Ectodermal cell (in vitro differentiated cells): ENCODE results near the gene PGLYRP3.
A peak's percentile ranks its signal among the peaks of the same experiment; 100 is the strongest.

Experiments used
- H3K27ac ChIP-seq: 2 replicates; pipeline ENCODE4 v1.7.0; 2013; ENCODE audit warnings: mild to moderate bottlenecking, low read depth, low read length; ENCODE audit not compliant: insufficient read depth, poor library complexity, severe bottlenecking
- H3K27me3 ChIP-seq: 2 replicates; pipeline ENCODE4 v1.7.0; 2013; ENCODE audit warnings: mild to moderate bottlenecking, low read length; ENCODE audit not compliant: insufficient read depth, control insufficient read depth, poor library complexity, severe bottlenecking
- H3K36me3 ChIP-seq: one replicate; pipeline ENCODE4 v1.7.0; 2013; ENCODE audit warnings: low read length; ENCODE audit not compliant: control insufficient read depth, insufficient read depth
- H3K4me1 ChIP-seq: one replicate; pipeline ENCODE4 v1.7.0; 2013; ENCODE audit warnings: low read length; ENCODE audit not compliant: control insufficient read depth, insufficient read depth
- H3K4me3 ChIP-seq: 2 replicates; pipeline ENCODE4 v1.7.0; 2013; ENCODE audit warnings: low read depth, low read length, control low read depth; ENCODE audit not compliant: insufficient read depth
- H3K9me3 ChIP-seq: 2 replicates; pipeline ENCODE4 v1.7.0; 2013; ENCODE audit warnings: mild to moderate bottlenecking, low read length, moderate library complexity; ENCODE audit not compliant: control insufficient read depth
- WGBS, 2 experiments: methylation state at CpG; one replicate each; pipeline ENCODE4 v1.1.7; 2013; ENCODE audit warnings: missing lambda C conversion rate in 2 of 2; 5-methylcytosine and 5-hydroxymethylcytosine counted together

Gene PGLYRP3

DNA sequence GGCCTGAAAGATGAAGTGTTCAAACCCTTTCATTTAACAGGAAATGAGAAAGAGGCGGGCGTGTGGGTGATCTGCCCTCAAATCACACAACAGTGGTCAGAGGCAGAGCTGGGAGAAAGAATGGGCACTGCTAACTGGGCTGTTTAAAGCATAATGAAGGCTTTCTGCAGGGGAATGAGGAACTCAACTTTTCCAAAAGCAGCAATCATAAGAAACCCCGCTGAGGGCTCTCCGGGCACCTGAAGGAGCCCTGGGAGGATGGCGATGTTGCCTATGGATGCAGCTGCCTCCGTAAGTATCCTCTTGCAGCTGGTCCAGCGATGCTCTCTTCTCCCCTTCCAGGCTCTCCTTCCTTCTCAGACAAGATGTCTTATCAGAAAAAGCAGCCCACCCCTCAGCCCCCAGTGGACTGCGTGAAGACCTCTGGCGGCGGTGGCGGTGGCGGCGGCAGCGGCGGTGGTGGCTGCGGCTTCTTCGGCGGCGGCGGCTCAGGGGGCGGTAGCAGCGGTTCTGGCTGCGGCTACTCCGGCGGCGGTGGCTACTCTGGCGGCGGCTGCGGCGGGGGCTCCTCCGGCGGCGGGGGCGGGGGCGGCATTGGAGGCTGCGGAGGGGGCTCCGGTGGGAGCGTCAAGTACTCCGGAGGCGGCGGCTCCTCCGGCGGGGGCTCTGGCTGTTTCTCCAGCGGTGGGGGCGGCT, 52.0 kb downstream of the PGLYRP3 start:
- peak overlapping the region; percentile 53 for H3K4me3 ChIP-seq
- peaks cover 74% of the 10 kb centered on the region for H3K27me3 ChIP-seq
- WGBS, 2 experiments, result 8% methylated on average over 45 of the region's 45 CpGs

DNA sequence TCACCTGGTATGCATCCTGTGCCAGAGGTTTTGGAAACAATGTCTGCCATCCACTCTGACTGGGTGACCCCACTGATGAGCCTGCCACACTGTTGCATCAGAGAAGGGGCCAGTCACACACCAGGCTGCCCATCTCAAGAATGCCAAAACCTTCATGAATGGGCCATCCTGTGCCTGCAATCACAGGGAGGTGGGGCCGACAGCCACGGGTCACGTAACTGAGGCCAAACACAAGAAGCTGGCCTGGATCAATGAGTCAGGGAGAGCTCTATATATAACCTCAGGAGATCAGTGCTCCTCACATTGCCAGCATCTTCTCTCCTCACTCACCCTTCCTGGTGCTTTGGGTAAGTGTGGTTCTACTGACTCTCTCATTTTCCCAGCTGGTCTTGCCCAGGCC, 53.4 kb downstream of the PGLYRP3 start, which contains the start of gene LORICRIN:
Gene LORICRIN, plus strand, starts transcription at position 301 of the 400 bp plus-strand sequence. CDS start 1,263 bp downstream, outside the sequence.
- H3K27me3 ChIP-seq, result peaks cover 67% of the 10 kb centered on the region
- no peak within 1 kb of the TSS for H3K27ac ChIP-seq
- no peaks in the 10 kb centered on the region for H3K9me3 ChIP-seq
- H3K4me1 ChIP-seq, result peaks cover 3% of the 10 kb centered on the region
- 86 to 87% methylated on average over 3 of the region's 3 CpGs for WGBS, 2 experiments
- no peaks in the 10 kb centered on the region for H3K36me3 ChIP-seq
- no peak within 1 kb of the TSS for H3K4me3 ChIP-seq

More for the DNA sequence above, 52.0 kb downstream of the PGLYRP3 start:
- Histone ChIP-seq H3K27ac (no peak overlapping the region), H3K36me3 (no peaks in the 10 kb centered on the region), H3K9me3 (no peaks in the 10 kb centered on the region), H3K4me1 (peaks cover 3% of the 10 kb centered on the region)

DNA sequence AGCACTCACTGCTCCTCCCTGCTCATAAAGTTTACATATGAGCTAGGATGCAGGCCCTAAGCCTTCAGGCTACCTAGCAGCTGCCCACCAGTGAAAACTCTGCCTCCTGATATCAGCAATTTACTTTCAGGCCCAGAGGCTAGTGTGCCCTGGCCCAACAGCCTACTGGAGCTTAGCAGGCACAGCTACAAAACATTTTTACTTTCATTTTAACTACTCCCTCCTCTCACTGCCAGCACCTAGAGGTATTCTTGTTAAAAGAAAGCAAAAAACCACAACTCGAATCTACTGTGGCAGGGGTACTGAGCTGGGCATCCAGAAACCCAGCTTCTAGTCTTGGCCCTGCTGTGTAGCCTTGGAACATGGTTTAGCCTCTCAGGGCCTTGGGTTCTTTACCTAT, 59.1 kb downstream of the PGLYRP3 start:
- Histone ChIP-seq H3K27ac (no peak overlapping the region), H3K4me3 (no peak overlapping the region), H3K9me3 (no peaks in the 10 kb centered on the region), H3K27me3 (peaks cover 10% of the 10 kb centered on the region), H3K4me1 (no peaks in the 10 kb centered on the region), H3K36me3 (no peaks in the 10 kb centered on the region)
- WGBS, 2 experiments, result 81% methylated on average over 1 of the region's 1 CpG

DNA sequence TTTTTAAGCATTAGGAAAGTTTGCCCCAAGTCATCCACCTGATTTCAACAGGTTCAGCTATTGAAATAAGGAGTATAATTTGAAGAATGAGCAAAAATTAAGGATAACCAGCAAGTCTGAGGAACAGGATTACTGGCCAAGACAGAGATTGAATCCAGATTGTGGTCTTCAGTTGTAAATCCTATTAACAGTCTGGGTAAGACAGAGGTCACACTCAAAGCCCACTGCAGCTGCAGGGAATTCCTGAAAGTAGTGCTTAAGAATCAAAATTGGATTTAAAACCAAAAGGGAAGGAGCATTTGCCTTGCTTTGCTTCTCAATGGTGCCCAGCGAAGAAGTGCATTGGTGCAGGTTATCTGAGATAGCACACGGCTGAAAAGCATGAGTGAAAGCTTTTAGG, 59.7 kb downstream of the PGLYRP3 start:
- Histone ChIP-seq H3K27ac (no peak overlapping the region), H3K4me3 (no peak overlapping the region)
- 96 to 97% methylated on average over 2 of the region's 2 CpGs for WGBS, 2 experiments

DNA sequence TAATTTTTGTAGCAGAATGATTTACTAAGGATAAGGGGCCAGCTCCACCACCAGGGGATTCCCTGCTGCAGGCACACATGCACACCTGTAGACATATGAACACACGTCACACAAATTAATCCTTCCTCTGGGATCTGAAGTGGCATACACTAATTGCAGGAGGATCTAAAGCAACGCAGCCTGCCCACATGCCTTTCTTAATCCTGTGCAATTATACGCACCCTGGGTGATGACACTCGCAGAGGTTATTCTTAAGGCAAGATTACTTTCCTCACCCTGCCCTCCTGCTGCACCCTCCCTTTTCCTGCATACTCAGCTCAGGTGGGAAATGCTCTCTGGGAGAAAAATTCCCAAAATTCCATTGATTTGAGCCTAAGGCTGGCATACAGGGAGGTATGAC, 60.8 kb downstream of the PGLYRP3 start:
- Histone ChIP-seq H3K36me3 (no peaks in the 10 kb centered on the region), H3K4me3 (no peak overlapping the region), H3K27ac (no peak overlapping the region), H3K9me3 (no peaks in the 10 kb centered on the region), H3K27me3 (no peaks in the 10 kb centered on the region), H3K4me1 (no peaks in the 10 kb centered on the region)
- 85 to 87% methylated on average over 4 of the region's 4 CpGs for WGBS, 2 experiments

More for the DNA sequence above, 59.7 kb downstream of the PGLYRP3 start:
- H3K4me1 ChIP-seq, result no peaks in the 10 kb centered on the region
- H3K27me3 ChIP-seq, result peaks cover 4% of the 10 kb centered on the region
- H3K36me3 ChIP-seq, result no peaks in the 10 kb centered on the region
- H3K9me3 ChIP-seq, result no peaks in the 10 kb centered on the region

DNA sequence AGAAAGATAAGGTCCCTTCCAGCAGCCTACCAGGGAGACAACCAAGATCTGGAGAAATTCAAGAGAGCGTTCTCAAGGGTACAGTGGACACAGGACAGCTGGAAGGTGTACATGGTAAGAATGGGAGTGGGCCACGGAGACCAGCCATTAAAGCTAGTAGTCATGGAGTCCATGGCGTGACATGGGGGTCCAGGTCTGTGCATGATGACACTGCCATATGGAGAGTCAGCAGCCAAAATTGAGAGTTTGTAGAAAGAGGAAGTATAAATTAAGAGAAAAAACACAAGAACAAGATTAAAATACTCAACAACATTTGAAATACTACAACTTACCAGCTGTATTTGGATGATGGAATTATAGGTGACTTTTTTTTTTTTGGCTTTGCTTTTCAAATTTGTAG, 61.2 kb downstream of the PGLYRP3 start:
- WGBS, 2 experiments, result 86 to 95% methylated on average over 3 of the region's 3 CpGs
- H3K27me3 ChIP-seq, result no peaks in the 10 kb centered on the region
- no peak overlapping the region for H3K4me3 ChIP-seq
- no peaks in the 10 kb centered on the region for H3K4me1 ChIP-seq
- no peak overlapping the region for H3K27ac ChIP-seq
- H3K9me3 ChIP-seq, result no peaks in the 10 kb centered on the region
- no peaks in the 10 kb centered on the region for H3K36me3 ChIP-seq

DNA sequence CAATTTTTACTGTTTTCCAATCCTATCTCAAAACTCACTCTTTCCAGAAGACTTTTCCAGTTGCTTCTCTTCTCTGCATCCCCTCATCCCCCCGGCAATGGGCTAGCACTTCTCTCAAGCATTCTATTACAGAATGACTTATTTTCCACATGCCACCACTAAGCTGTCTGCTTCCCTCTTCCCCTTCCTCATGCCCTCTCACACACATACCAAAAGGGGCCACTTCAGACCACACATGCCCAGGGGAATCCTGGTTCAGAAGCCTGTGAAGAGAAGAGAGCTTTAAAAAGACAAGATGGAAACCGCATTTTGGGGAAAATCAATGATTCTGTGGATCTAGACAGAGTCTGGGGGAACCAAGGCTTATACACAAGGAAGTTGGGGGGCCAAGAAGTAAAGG, 61.7 kb downstream of the PGLYRP3 start:
- Histone ChIP-seq H3K36me3 (no peaks in the 10 kb centered on the region), H3K27ac (no peak overlapping the region), H3K9me3 (no peaks in the 10 kb centered on the region), H3K4me3 (no peak overlapping the region), H3K27me3 (no peaks in the 10 kb centered on the region), H3K4me1 (no peaks in the 10 kb centered on the region)
- WGBS, 2 experiments, result 89 to 93% methylated on average over 2 of the region's 2 CpGs

DNA sequence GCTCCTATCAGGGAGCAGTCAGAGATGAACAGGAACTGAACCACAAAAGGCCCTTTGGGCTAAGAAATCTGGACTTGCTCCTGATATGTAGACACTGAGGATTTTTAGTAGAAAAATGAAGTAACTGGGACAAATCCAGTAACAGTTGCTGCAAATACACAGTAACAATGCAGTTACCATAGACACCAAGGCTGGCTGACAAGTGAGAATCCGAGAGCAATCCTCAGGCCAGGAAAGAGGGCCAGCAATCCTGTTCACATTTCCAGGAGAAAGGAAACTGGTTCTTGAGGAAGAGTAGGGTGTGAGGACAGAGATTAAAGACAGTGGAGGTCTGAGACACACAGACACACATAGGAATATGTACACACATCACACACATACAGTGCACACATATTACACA, 62.6 kb downstream of the PGLYRP3 start:
- no peak overlapping the region for H3K27ac ChIP-seq
- H3K36me3 ChIP-seq, result no peaks in the 10 kb centered on the region
- no peaks in the 10 kb centered on the region for H3K9me3 ChIP-seq
- H3K4me1 ChIP-seq, result no peaks in the 10 kb centered on the region
- no peaks in the 10 kb centered on the region for H3K27me3 ChIP-seq
- no peak overlapping the region for H3K4me3 ChIP-seq
- WGBS, 2 experiments, result 100% methylated on average over 1 of the region's 1 CpG

DNA sequence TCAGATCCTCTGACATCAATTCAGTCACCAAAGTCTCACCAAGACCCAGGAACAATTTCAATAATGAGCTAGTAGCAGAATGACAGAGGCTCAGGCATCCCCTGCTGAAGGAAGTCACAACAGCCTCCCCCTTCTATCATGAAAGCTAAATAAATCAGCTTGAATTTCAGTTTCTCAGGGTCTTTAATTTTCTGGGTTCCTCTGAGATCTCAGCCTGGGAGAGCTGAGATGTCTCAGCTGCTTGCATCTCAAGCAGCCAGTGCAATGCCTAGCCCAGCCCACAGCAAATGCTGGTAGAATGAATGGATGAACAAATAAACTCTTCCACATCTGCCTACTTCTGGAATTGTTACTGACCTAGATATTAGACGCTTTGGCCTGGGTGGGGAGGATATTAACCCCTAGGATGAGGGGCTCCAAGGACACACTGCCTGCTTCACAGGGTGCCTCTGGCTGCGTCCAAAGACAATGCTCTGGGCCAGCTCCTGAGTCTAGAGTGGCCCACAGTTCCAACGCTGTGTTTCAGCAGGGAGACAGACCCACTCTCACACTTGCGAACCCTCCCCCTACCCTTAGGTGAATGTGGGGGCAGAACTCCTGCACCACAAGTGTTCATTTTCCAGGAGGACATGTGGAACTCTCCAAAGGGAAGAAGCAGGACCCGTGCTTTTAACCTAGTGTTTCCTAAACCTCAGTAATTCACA, 64.4 kb downstream of the PGLYRP3 start:
- 83 to 84% methylated on average over 5 of the region's 5 CpGs for WGBS, 2 experiments
- no peaks in the 10 kb centered on the region for H3K36me3 ChIP-seq
- no peak overlapping the region for H3K4me3 ChIP-seq
- H3K27me3 ChIP-seq, result no peaks in the 10 kb centered on the region
- H3K27ac ChIP-seq, result no peak overlapping the region
- no peaks in the 10 kb centered on the region for H3K9me3 ChIP-seq
- no peaks in the 10 kb centered on the region for H3K4me1 ChIP-seq
